MM.1S (cell line): ENCODE data around the gene MAPK9.

Source experiments
- CTCF ChIP-seq: fragments of 300-600 bp; sonication (generic); IDR thresholded peaks from 2 replicates; pipeline ENCODE4 v1.5.1; 2016; ENCODE audit warnings: antibody characterized with exemption, low read length, mixed read lengths
- EZH2 ChIP-seq: fragments of 300-600 bp; sonication (generic); optimal IDR thresholded peaks from 2 replicates; pipeline ENCODE3; 2017; ENCODE audit warnings: low read depth, mild to moderate bottlenecking, antibody characterized with exemption, low read length, mixed read lengths
- EZH2phosphoT487 ChIP-seq: fragments of 300-600 bp; sonication (generic); IDR thresholded peaks from 2 replicates; pipeline ENCODE4 v1.6.1; 2018; ENCODE audit warnings: antibody characterized with exemption, low read length

GRCh38 chr5:180208038-180208434, 83.8 kb downstream of the MAPK9 start:
- TF ChIP-seq EZH2phosphoT487 (no peak), CTCF (no peak), EZH2 (no peak)
